ENCODE measurements around the gene PCDHB6.

GRCh38 chr5:141199359-141200235, 49.7 kb downstream of the PCDHB6 start, which contains the start of gene PCDHB11:
- TF ChIP-seq CTCF (IDR thresholded peaks at IDR 0.05) (peak; percentile 39), SIN3A (IDR thresholded peaks at IDR 0.05; ENCODE audit: borderline replicate concordance, low read depth, low read length) (no peak), EZH2phosphoT487 (IDR thresholded peaks at IDR 0.05; ENCODE audit: borderline replicate concordance, low read depth) (no peak), CHD2 (IDR thresholded peaks at IDR 0.05; ENCODE audit: low read length, partially characterized antibody) (no peak), NFIC (IDR thresholded peaks at IDR 0.05; ENCODE audit: borderline replicate concordance) (no peak)

Data from SK-N-SH (cell line).